HG03457 (cell line): ENCODE data around the gene CYP2F1.

Experiments used
- ATAC-seq: cut with Tn5 transposase; IDR thresholded peaks from one replicate; pipeline ENCODE4 v1.9.1; 2021; ENCODE audit warnings: moderate number of reproducible peaks; ENCODE audit not compliant: unreplicated experiment

CYP2F1 gene

GRCh38 chr19:41175801-41176777 lies 61.9 kb downstream of the CYP2F1 start:
- no peak for ATAC-seq
